Activated CD8-positive, alpha-beta memory T cell treated with anti-CD3 and anti-CD28 coated beads for 24 hours (primary cell): Measurements from ENCODE around the gene ZNF555.
"Not testable (repeated sequence)": the region's sequence is repeated elsewhere in the genome, so short reads cannot be mapped to it uniquely, and the experiment has no call there.

Experiments
- DNase-seq: peaks from one replicate; pipeline ENCODE4 v3.0.0-alpha.2; 2020

The ZNF555 gene

DNA sequence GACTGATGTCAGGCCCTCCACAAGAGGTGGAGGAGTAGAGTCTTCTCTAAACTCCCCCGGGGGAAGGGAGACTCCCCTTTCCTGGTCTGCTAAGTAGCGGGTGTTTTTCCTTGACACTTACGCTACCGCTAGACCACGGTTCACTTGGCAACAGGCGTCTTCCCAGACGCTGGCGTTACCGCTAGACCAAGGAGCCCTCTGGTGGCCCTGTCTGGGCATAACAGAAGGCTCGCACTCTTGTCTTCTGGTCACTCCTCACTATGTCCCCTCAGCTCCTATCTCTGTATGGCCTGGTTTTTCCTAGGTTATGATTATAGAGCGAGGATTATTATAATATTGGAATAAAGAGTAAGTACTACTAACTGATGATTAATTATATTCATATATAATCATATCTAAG is 30.9 kb downstream of the ZNF555 start:
- DNase-seq: peak; percentile 59

- DNase-seq: no peak
These were observed 36.4 kb downstream of the ZNF555 start for GRCh38 chr19:2877398-2878331.

- DNase-seq: no peak
These were observed 42.6 kb downstream of the ZNF555 start for GRCh38 chr19:2883686-2884439.

GRCh38 chr19:2885736-2886135 is 44.5 kb downstream of the ZNF555 start:
- DNase-seq: no peak

DNA sequence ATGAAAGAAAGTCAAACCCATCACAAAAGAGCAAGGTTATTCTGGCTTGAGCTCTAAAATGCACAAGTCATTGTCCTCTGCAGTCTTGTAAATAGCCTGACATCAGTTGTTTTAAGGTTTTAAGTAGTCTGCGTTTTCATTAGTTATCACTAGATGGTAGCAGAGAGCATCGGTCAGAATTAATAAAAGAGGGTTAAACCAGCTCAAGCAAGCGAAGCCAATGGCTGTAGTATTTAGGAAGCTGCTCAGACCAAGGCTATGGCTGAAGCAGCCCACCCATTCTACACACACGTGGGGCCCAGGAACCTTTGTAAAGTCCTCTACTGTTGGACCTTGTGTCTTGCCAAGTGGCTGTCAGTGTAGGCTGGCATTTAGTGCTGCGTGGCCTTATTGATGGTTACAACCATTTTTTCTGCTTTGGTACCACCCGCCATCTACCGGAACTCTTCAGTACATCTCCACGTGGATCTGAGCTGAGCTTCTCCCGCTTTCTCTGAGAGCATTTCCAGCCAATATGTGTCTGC is 46.2 kb downstream of the ZNF555 start:
- DNase-seq: peak; percentile 66

DNA sequence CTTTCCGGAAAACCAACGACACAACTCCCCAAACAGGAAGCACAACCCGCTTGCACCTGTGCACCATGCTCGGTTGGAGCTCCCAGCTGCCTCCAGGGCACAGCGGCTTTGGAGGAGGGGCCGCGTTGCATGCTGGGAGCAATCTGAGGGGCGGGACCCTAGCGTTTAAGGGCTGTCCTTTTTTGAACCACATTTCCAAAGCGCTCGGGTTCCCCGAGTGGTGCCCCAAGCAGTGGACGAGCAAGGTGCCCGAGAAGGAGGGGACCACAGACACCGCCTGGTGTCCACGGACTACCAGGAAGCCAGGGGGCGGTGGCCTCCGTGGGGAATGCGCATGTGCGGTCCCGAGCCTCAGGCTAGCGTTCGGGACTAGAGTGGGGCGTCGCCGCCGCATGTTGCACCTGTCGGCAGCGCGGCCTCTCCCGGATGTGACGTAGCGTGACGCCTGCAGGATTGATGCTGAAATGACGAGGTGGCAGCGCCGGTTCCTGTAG is 47.5 kb downstream of the ZNF555 start:
- DNase-seq: no peak

DNA sequence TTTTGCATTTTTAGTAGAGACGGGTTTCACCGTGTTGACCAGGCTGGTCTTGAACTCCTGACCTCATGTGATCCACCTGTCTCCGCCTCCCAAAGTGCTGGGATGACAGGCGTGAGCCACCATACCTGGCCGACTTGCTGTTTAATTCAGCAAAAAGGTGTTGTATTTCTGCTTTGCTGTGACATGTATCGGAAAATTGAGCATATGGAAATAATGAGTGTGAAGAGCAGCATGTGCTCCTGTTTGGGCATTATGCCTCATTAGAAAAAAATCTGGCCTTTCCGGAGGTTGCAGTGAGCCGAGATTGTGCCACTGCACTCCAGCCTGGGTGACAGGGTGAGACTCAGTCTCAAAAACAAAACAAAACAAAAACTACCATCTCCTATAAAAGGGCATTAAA is 49.3 kb downstream of the ZNF555 start:
- DNase-seq: not testable (repeated sequence)

GRCh38 chr19:2896694-2897093 is 55.4 kb downstream of the ZNF555 start:
- DNase-seq: no peak

- DNase-seq: peak; percentile 98
These were observed 59.3 kb downstream of the ZNF555 start, which contains the start of gene ZNF57 for GRCh38 chr19:2900296-2901252. ZNF57 (plus strand) TSS chr19:2900928; CDS start chr19:2901046, 118 bp downstream.

DNA sequence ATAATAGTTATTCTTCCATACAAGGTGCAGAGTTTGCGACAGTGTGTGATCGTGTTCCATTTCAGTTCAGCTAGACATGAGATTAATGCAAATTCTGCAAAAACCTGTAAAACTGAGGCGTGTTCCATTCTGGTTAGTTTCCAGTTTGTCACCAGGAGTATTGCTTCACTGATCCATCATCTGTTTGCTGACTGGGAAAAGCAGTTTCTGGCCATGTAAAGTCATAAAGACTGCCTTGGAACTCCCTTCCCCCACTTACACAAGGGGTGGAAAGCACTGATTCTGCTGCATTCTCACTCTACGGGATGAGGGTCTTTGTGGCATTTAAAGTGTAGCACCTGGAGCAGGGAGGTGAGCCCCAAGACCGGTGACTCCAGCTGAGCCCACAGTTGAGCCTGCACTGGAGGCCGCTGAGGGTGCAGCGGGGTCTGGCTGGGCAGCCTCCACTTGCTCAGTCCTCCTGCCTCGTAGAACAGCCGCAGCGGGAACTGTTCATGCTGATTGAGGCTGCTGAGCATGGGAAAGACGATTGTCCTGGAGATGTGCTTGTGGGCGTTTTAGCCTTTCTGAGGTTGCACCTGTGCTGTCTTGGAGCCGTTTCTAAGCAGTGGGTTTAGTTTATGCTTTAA is 61.4 kb downstream of the ZNF555 start:
- no peak for DNase-seq

DNA sequence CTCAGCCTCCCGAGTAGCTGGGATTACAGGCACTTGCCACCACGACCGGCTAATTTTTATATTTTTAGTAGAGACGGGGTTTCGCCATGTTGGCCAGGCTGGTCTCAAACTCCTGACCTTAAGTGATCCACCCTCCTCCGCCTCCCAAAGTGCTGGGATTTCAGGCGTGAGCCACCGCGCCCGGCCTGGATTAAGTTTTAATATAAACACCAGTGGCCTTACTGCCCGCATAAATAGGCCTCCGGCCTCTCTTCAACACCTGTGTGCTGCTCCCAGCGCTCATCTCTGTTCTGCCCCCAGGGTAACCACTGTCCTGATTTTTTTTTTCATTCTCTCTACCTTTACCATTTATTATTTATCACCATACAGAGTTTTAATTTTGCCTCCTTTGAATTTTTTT is 62.1 kb downstream of the ZNF555 start:
- DNase-seq: not testable (repeated sequence)

DNA sequence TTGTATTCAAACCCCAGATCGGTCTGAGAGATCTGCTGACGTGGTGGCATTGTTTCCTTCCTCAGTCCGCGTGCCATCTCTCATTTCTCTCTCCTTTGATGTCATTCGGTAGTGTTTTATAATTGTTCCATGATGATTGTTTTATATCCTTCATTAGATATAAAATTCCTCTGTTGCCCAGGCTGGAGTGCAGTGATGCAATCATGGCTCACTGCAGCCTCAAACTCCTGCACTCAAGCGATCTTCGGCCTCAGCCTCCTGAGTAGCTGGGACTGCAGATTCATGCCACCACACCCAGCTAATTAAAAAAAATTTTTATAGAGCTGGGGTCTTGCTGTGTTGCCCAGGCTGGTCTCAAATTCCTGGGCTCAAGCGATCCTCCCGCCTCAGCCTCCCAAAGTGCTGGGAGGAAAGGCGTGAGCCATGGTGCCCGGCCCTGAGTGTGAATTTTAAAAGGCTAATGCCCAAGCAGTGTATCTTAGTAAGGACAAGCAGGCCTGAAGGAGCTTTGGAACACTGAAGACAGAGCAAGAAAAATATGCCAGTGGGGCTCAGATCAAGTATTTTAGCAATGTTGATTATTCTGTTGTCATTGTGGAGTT is 64.7 kb downstream of the ZNF555 start:
- DNase-seq: no peak

DNA sequence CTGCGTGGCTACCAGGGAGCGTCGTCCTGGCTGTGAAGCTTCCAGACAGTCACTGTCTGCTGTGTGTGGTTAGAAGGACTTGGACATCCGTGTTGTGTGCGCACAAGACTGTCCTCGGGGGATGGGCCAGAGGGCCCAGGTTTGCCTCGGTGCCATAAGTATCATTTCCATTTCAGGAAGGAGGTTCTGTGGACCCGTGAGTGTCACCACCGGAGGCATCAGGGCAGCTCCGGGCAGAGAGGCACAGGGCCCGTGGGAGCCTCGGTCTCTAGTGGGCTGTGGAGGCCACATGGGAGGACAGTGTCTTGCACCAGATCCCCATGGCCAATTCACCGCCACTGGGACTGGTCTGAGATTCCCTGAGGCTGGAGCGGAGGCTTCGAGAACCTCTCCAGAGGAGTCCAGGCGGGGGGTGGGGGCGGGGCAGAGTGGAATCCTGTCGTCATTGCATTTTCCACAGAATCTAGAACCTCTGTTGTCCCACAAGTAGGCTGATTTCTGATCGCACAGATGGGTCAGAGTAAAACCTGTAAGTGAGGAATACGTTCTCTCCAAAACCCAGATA is 65.4 kb downstream of the ZNF555 start:
- DNase-seq: no peak
